ENCODE results near the gene QRFP.

Gene QRFP

GRCh38 chr9:130847306-130848217 lies 49.0 kb downstream of the QRFP start:
- peak; percentile 33 for DNase-seq

- peak; percentile 5 for DNase-seq
These were observed 49.9 kb downstream of the QRFP start for GRCh38 chr9:130846487-130847305.

- DNase-seq = no peak
These were observed 50.6 kb downstream of the QRFP start for GRCh38 chr9:130845901-130846481.

- no peak for DNase-seq
These were observed 51.4 kb downstream of the QRFP start for GRCh38 chr9:130845254-130845653.

- DNase-seq = no peak
These were observed 52.6 kb downstream of the QRFP start for GRCh38 chr9:130844044-130844451.

GRCh38 chr9:130843049-130843908 lies 53.3 kb downstream of the QRFP start:
- DNase-seq = no peak

Data from activated CD8-positive, alpha-beta memory T cell treated with anti-CD3 and anti-CD28 coated beads for 24 hours (primary cell).